NCI-H524 treated with DMSO at 0.1 percent for 48 hours (cell line): ENCODE data around the gene SUB1.

Source experiments
- DNase-seq: peaks from one replicate; lab custom pipeline; 2025; lab: John Stamatoyannopoulos, UW

The SUB1 gene

GRCh38 chr5:32645246-32645645 is 59.9 kb downstream of the SUB1 start:
- no peak for DNase-seq

- no peak for DNase-seq
These were observed 61.0 kb downstream of the SUB1 start for GRCh38 chr5:32646061-32646969.

GRCh38 chr5:32651088-32651487 is 65.7 kb downstream of the SUB1 start:
- no peak for DNase-seq

GRCh38 chr5:32651638-32652037 is 66.3 kb downstream of the SUB1 start:
- DNase-seq = no peak
